Neural progenitor cell (in vitro differentiated cells): Measurements from ENCODE around the gene RPS24. TPM values are rescaled to one million over a fixed set of nuclear protein-coding genes. Genes with fewer than 3 reads are reported as not detected.

Experiments used
- DNase-seq: peaks from one replicate; pipeline ENCODE4 v3.0.0-alpha.2; 2016; ENCODE audit warnings: low spot score
- H2AFZ ChIP-seq: fragments of 200-600 bp; sonication (generic); replicated peaks from 2 replicates; pipeline ENCODE4 v1.6.1; 2016; ENCODE audit warnings: antibody characterized with exemption
- H3F3A ChIP-seq: fragments of 200-600 bp; sonication (generic); 2 replicates; pipeline ENCODE4 v1.6.1; 2016; ENCODE audit warnings: antibody characterized with exemption, low read depth
- H3K27ac ChIP-seq: fragments of 200-600 bp; sonication (generic); 2 replicates; pipeline ENCODE4 v1.5.1; 2016; ENCODE audit warnings: mild to moderate bottlenecking
- H3K27me3 ChIP-seq: fragments of 200-600 bp; sonication (generic); 2 replicates; pipeline ENCODE4 v1.6.1; 2016; ENCODE audit warnings: mild to moderate bottlenecking, moderate library complexity
- H3K36me3 ChIP-seq: fragments of 200-600 bp; sonication (generic); 2 replicates; pipeline ENCODE4 v1.5.1; 2016
- H3K4me1 ChIP-seq: fragments of 200-600 bp; sonication (generic); 2 replicates; pipeline ENCODE4 v1.6.1; 2016; ENCODE audit warnings: mixed run types
- H3K4me2 ChIP-seq: fragments of 200-600 bp; sonication (generic); 2 replicates; pipeline ENCODE4 v1.6.1; 2016
- H3K4me3 ChIP-seq: fragments of 200-600 bp; sonication (generic); 2 replicates; pipeline ENCODE4 v1.5.1; 2016
- H3K79me2 ChIP-seq: fragments of 200-600 bp; sonication (generic); 2 replicates; pipeline ENCODE4 v1.6.1; 2016; ENCODE audit warnings: low read depth
- H3K9ac ChIP-seq: fragments of 200-600 bp; sonication (generic); 2 replicates; pipeline ENCODE4 v1.6.1; 2016
- H3K9me3 ChIP-seq: fragments of 200-600 bp; sonication (generic); 2 replicates; pipeline ENCODE4 v1.5.1; 2016; ENCODE audit warnings: low read depth
- H4K20me1 ChIP-seq: fragments of 200-600 bp; sonication (generic); 2 replicates; pipeline ENCODE4 v1.6.1; 2016; ENCODE audit warnings: low read depth
- H3K27ac Mint-ChIP-seq: 3 replicates; pipeline ENCODE4 v1.8.0; 2021; ENCODE audit warnings: mixed read lengths
- H3K27me3 Mint-ChIP-seq: 2 replicates; pipeline ENCODE4 v1.8.0; 2022; ENCODE audit warnings: low read depth, mild to moderate bottlenecking, inconsistent platforms, moderate library complexity, mixed read lengths; ENCODE audit not compliant: insufficient read depth
- H3K36me3 Mint-ChIP-seq: 3 replicates; pipeline ENCODE4 v1.8.0; 2021; ENCODE audit warnings: mixed read lengths
- H3K4me1 Mint-ChIP-seq: 3 replicates; pipeline ENCODE4 v1.8.0; 2021; ENCODE audit warnings: mixed read lengths
- H3K4me3 Mint-ChIP-seq: 3 replicates; pipeline ENCODE4 v1.8.0; 2021; ENCODE audit warnings: mild to moderate bottlenecking, moderate library complexity, mixed read lengths
- H3K9me3 Mint-ChIP-seq: 3 replicates; pipeline ENCODE4 v1.8.0; 2020; ENCODE audit warnings: mixed read lengths
- EZH2 ChIP-seq: fragments of 200-600 bp; sonication (generic); IDR thresholded peaks from 2 replicates; pipeline ENCODE4 v1.6.1; 2017; ENCODE audit warnings: antibody characterized with exemption, mild to moderate bottlenecking, moderate library complexity
- EZH2phosphoT487 ChIP-seq: fragments of 200-600 bp; sonication (generic); IDR thresholded peaks from 2 replicates; pipeline ENCODE4 v1.6.1; 2017; ENCODE audit warnings: antibody characterized with exemption
- total RNA-seq: library from RNA; depleted of rRNA; stranded (reverse); fragments of >200 nt; gene quantifications from 2 replicates; pipeline ENCODE4 v1.2.3, GENCODE V29; 2015; ENCODE audit warnings: low replicate concordance
- TF ChIP-seq, protein P1 (sequence below): fragments of 200-600 bp; sonication (generic); IDR thresholded peaks from 2 replicates; pipeline ENCODE4 v1.5.1; 2017; ENCODE audit warnings: antibody characterized with exemption, mild to moderate bottlenecking

The RPS24 gene
- total RNA-seq, 1 donor from 2014 or later, result 5,646 TPM

DNA sequence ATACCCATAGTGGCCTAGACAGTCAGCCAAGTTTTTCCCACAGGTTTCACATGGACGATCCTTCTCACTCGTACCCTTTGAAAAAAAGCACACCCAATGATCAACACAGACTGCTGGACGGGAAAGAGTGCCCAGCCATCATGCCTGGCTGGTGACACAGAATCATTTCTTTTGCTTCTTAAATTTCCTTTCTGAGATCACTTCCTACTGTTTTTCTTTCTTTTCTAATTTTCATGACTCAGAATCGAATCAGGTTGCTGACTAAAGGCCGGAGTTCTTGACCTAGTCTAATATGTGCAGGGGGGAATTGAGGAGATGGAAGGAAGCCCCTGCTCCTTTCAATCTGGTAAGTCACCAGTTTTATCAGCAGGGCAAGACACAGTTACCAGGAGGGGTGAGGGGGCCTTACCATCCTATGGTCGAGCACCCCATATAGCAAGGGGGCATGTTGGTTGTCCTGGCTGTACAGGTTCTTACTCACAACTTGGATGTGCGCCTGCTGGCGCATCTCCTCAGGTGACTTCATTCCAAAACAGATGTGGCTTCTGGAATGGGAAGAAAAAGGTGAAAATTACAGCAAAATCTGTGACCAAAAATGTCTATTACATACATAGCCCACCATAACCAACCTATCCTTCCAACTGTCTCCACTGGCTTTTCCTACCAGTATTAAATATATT lies 7.8 kb upstream of the RPS24 start:
- H3K27ac Mint-ChIP-seq, result no peak overlapping the region
- H3K79me2 ChIP-seq, result peaks cover 31% of the 10 kb centered on the region
- H3K27ac ChIP-seq, result no peak overlapping the region
- H3K4me1 Mint-ChIP-seq, result peaks cover 20% of the 10 kb centered on the region
- H3K36me3 ChIP-seq, result peaks cover 5% of the 10 kb centered on the region
- peaks cover 9% of the 10 kb centered on the region for H3K4me1 ChIP-seq
- peaks cover 8% of the 10 kb centered on the region for H4K20me1 ChIP-seq
- no peaks in the 10 kb centered on the region for H3K9me3 Mint-ChIP-seq
- H3K4me3 Mint-ChIP-seq, result no peak overlapping the region
- H3K9me3 ChIP-seq, result no peaks in the 10 kb centered on the region
- TF ChIP-seq, protein P1, sequence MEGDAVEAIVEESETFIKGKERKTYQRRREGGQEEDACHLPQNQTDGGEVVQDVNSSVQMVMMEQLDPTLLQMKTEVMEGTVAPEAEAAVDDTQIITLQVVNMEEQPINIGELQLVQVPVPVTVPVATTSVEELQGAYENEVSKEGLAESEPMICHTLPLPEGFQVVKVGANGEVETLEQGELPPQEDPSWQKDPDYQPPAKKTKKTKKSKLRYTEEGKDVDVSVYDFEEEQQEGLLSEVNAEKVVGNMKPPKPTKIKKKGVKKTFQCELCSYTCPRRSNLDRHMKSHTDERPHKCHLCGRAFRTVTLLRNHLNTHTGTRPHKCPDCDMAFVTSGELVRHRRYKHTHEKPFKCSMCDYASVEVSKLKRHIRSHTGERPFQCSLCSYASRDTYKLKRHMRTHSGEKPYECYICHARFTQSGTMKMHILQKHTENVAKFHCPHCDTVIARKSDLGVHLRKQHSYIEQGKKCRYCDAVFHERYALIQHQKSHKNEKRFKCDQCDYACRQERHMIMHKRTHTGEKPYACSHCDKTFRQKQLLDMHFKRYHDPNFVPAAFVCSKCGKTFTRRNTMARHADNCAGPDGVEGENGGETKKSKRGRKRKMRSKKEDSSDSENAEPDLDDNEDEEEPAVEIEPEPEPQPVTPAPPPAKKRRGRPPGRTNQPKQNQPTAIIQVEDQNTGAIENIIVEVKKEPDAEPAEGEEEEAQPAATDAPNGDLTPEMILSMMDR, result no peak
- no peak for TF ChIP-seq EZH2phosphoT487
- TF ChIP-seq EZH2, result no peak
- no peak overlapping the region for H2AFZ ChIP-seq
- H3F3A ChIP-seq, result peaks cover 8% of the 10 kb centered on the region
- peaks cover 29% of the 10 kb centered on the region for H3K36me3 Mint-ChIP-seq
- H3K4me2 ChIP-seq, result no peak overlapping the region
- H3K27me3 Mint-ChIP-seq, result no peaks in the 10 kb centered on the region
- no peaks in the 10 kb centered on the region for H3K27me3 ChIP-seq
- no peak overlapping the region for H3K4me3 ChIP-seq
- DNase-seq, result no peak
- H3K9ac ChIP-seq, result peak overlapping the region; percentile 5

- Mint-ChIP-seq H3K27me3 (no peaks in the 10 kb centered on the region), H3K9me3 (peaks cover 2% of the 10 kb centered on the region), H3K4me3 (peak overlapping the region; percentile 99), H3K27ac (peak overlapping the region; percentile 97), H3K36me3 (peaks cover 12% of the 10 kb centered on the region), H3K4me1 (peaks cover 20% of the 10 kb centered on the region)
- DNase-seq, result peak; percentile 60
- TF ChIP-seq, protein P1, result peak; percentile 25
- no peak for TF ChIP-seq EZH2
- no peaks in the 10 kb centered on the region for H3K9me3 ChIP-seq
- H3K27me3 ChIP-seq, result no peaks in the 10 kb centered on the region
- peak overlapping the region; percentile 93 for H3K4me3 ChIP-seq
- peaks cover 15% of the 10 kb centered on the region for H3F3A ChIP-seq
- peaks cover 8% of the 10 kb centered on the region for H4K20me1 ChIP-seq
- peak overlapping the region; percentile 78 for H3K9ac ChIP-seq
- H2AFZ ChIP-seq, result peak overlapping the region; percentile 84
- peaks cover 32% of the 10 kb centered on the region for H3K79me2 ChIP-seq
- peak overlapping the region; percentile 96 for H3K4me2 ChIP-seq
- H3K36me3 ChIP-seq, result no peaks in the 10 kb centered on the region
- peaks cover 9% of the 10 kb centered on the region for H3K4me1 ChIP-seq
- no peak overlapping the region for H3K27ac ChIP-seq
Measured at GRCh38 chr10:78028438-78029268, 5.0 kb upstream of the RPS24 start.

- peaks cover 41% of the 10 kb centered on the region for H3K79me2 ChIP-seq
- H3F3A ChIP-seq, result peaks cover 15% of the 10 kb centered on the region
- H2AFZ ChIP-seq, result peak within 1 kb of the TSS; percentile 84
- no peaks in the 10 kb centered on the region for H3K36me3 ChIP-seq
- H4K20me1 ChIP-seq, result peaks cover 12% of the 10 kb centered on the region
- Mint-ChIP-seq H3K4me1 (peaks cover 21% of the 10 kb centered on the region), H3K4me3 (peak within 1 kb of the TSS; percentile 99), H3K36me3 (peaks cover 11% of the 10 kb centered on the region), H3K9me3 (peaks cover 2% of the 10 kb centered on the region), H3K27me3 (no peaks in the 10 kb centered on the region), H3K27ac (peak within 1 kb of the TSS; percentile 97)
- no peaks in the 10 kb centered on the region for H3K27me3 ChIP-seq
- H3K4me3 ChIP-seq, result peak within 1 kb of the TSS; percentile 93
- peak within 1 kb of the TSS; percentile 96 for H3K4me2 ChIP-seq
- TF ChIP-seq, protein P1, result peak; percentile 78
- no peak for TF ChIP-seq EZH2
- no peaks in the 10 kb centered on the region for H3K9me3 ChIP-seq
- H3K9ac ChIP-seq, result peak within 1 kb of the TSS; percentile 78
- no peak within 1 kb of the TSS for H3K27ac ChIP-seq
- peak; percentile 96 for DNase-seq
- peaks cover 10% of the 10 kb centered on the region for H3K4me1 ChIP-seq
Measured at GRCh38 chr10:78029269-78030226, 4.1 kb upstream of the RPS24 start, which contains the start of gene POLR3A. POLR3A (minus strand) TSS chr10:78029515; CDS start chr10:78029407, 108 bp downstream.
